Endothelial cell of umbilical vein (primary cell): ENCODE data around the gene PDGFB.

ENCODE experiments used
- CTCF ChIP-seq, 2 donors: IDR thresholded peaks; 1 replicate in 1 of 2; 2 replicates in 1 of 2; pipeline ENCODE4 v1.5.1; 2011; ENCODE audit warnings: low read length in 2 of 2, mild to moderate bottlenecking in 2 of 2, moderate library complexity in 2 of 2, control low read depth in 1 of 2, inconsistent platforms in 1 of 2, low read depth in 1 of 2; ENCODE audit not compliant: insufficient read depth in 1 of 2; ENCODE audit errors: extremely low read depth in 1 of 2
- EZH2 ChIP-seq: IDR thresholded peaks from 2 replicates; pipeline ENCODE4 v1.6.1; 2012; ENCODE audit warnings: borderline replicate concordance, low read depth, mild to moderate bottlenecking, moderate library complexity, low read length, inconsistent platforms; ENCODE audit not compliant: severe bottlenecking
- GATA2 ChIP-seq: IDR thresholded peaks from 2 replicates; pipeline ENCODE4 v1.7.0; 2011; ENCODE audit warnings: low read depth, mild to moderate bottlenecking, moderate library complexity, mixed read lengths, low read length; ENCODE audit not compliant: insufficient read length, insufficient read depth
- POLR2A ChIP-seq: IDR thresholded peaks from 2 replicates; pipeline ENCODE4 v1.6.1; 2012; ENCODE audit warnings: low read depth, mild to moderate bottlenecking, control low read depth, low read length
- POLR2AphosphoS5 ChIP-seq: IDR thresholded peaks from 2 replicates; pipeline ENCODE4 v1.6.1; 2012; ENCODE audit warnings: low read depth, mild to moderate bottlenecking, control low read depth, low read length, moderate library complexity; ENCODE audit not compliant: insufficient read depth

GRCh38 chr22:39204216-39204615 is 40.6 kb downstream of the PDGFB start:
- TF ChIP-seq CTCF (IDR thresholded peaks at IDR 0.05; ENCODE audit: extremely low read depth in 1 of 2, insufficient read depth in 1 of 2, low read depth in 1 of 2, low read length in 2 of 2) (no peak), POLR2A (no peak), GATA2 (no peak), EZH2 (no peak), POLR2AphosphoS5 (no peak)
